Cortex of kidney (tissue), 1 donor: ENCODE data around the gene CISD2.
"Not testable (repeated sequence)": the region's sequence is repeated elsewhere in the genome, so short reads cannot be mapped to it uniquely, and the experiment has no call there.

Source experiments
- DNase-seq: peaks from one replicate; lab custom pipeline; 2025; lab: John Stamatoyannopoulos, UW

Gene CISD2

GRCh38 chr4:102919697-102920096 is 50.9 kb downstream of the CISD2 start:
- not testable (repeated sequence) for DNase-seq

- DNase-seq: no peak
Measured at GRCh38 chr4:102935716-102936115, 66.9 kb downstream of the CISD2 start.

- DNase-seq: not testable (repeated sequence)
Measured at GRCh38 chr4:102938063-102938462, 69.3 kb downstream of the CISD2 start.
